Urinary bladder (tissue), 4 donors: ENCODE measurements around the gene FMN2. TPM values are rescaled to one million over a fixed set of nuclear protein-coding genes. Genes with fewer than 3 reads are reported as not detected.

Experiments used
- DNase-seq: peaks from one replicate; pipeline ENCODE4 v3.0.0-alpha.2; 2015; ENCODE audit errors: extremely low spot score
- H3K27ac ChIP-seq: one replicate; pipeline ENCODE4 v1.5.1; 2013; ENCODE audit warnings: low read depth, mild to moderate bottlenecking, moderate library complexity
- H3K36me3 ChIP-seq: one replicate; pipeline ENCODE4 v1.6.1; 2013; ENCODE audit warnings: mild to moderate bottlenecking, moderate library complexity; ENCODE audit not compliant: insufficient read depth
- H3K4me1 ChIP-seq: one replicate; pipeline ENCODE4 v1.6.1; 2013; ENCODE audit warnings: mild to moderate bottlenecking, moderate library complexity; ENCODE audit not compliant: insufficient read depth
- H3K4me3 ChIP-seq: one replicate; pipeline ENCODE4 v1.5.1; 2013; ENCODE audit warnings: low read depth, low read length
- WGBS: extraction: QIAGEN DNeasy Blood & Tissue Kit; methylation state at CpG from one replicate; pipeline ENCODE4 v1.1.7; 2013; 5-methylcytosine and 5-hydroxymethylcytosine counted together
- polyA plus RNA-seq: library from polyadenylated mRNA; stranded (reverse); fragments of 200-250 nt; gene quantifications from one replicate; pipeline ENCODE4 v1.2.3, GENCODE V29; 2013
- total RNA-seq: library from RNA; depleted of rRNA; stranded (reverse); fragments of >200 nt; gene quantifications from one replicate; pipeline ENCODE4 v1.2.3, GENCODE V29; 2014
- donor health status: healthy with polysubstance abuse.
- donor health status: healthy.

The FMN2 gene
- total and polyA plus RNA-seq, 2 donors = 0.23 to 2.6 TPM

DNA sequence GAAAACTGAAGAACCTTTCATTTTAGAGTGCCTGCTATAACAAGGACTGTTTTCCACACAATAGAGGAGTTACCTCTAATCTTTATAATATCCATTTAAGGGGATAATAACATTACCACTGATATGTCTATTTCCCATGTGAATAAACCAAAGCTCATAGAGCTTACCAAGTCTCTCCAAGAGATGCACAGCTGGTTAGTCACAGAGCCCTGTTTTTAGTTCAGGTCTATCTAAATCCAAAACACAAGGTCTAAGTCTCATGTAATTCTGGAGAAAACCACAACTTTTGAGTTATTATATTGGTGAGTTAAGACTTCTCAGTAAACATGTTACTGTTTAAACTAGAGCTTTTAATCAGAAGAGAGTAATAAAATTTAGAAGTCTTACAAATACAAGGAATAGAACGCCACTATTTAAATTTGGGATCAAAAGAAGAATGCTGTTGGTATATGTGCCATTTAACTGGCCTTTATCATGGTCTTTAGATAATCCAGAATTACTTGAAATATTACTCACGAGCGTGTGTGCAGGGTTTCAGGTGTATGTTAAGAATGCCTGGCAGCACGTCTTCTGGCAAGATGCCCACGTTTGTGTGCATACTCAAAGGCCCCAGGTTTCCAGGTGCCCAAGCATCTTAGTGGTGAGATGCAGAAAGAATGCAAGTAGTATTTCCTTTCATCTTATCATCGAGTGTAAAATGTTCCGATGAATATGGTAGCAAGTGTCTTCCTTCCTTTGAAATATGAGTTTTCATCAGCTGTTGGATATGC is 190.6 kb downstream of the FMN2 start:
- no peak for DNase-seq
- 55% methylated on average over 7 of the region's 7 CpGs for WGBS
- Histone ChIP-seq H3K4me3 (no peak overlapping the region), H3K27ac (no peak overlapping the region), H3K4me1 (no peaks in the 10 kb centered on the region), H3K36me3 (no peaks in the 10 kb centered on the region)

DNA sequence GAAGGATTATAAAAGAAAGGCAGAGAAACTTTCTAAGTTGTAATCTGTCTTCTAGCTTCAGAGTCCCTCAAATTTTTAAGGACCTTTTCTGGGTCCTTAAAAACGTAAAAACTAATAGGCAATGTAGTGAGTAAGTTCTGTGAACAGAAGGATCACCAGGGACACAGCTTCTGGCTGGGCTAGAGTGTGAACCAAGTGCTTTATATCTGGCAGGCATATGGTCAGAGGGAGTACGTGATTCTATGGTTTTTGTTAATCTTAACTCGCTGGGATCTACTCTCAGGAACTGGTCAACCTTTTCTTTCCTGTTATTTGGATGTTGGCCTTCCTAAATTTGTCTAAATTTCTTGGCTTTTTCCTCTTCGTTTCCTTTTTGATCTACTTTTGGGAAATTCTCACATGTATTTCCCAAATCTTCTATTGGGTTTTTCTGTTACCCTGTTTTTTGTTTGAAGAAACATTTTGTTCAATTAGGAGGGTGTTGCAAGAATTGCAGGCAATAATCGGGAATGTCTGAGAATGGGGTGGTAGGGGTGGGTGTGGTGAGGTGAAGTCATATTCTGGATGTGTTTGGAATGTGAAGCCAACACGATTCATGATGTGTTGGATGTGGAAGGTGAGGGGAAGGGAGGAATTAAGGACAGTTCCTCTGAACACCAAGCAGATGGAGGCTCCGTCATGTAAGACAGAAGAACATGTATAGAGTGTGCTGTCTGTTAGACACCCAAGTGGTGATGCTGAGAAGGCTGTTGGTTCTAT is 193.2 kb downstream of the FMN2 start:
- Histone ChIP-seq H3K36me3 (no peaks in the 10 kb centered on the region), H3K4me3 (no peak overlapping the region), H3K4me1 (no peaks in the 10 kb centered on the region), H3K27ac (no peak overlapping the region)
- DNase-seq = no peak
- WGBS = 88% methylated on average over 7 of the region's 7 CpGs

DNA sequence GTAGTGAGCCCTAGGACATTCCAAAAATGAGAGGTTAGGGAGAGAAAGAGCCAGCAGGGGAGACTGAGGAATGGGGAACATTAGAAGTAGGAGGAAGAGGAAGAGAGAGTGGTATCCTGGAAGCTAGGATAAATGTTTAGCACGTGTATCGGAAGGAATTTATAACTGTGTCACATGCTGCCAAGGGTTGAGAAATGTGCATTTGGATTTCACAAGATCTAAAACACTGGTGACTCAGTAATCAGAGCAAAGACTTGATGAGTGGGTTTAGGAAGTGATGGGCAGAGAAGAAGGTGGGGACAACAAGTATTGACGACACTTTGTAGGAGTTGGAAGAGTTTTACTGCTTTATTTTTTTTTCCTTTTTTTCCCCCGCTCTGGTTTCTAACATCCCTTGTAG is 193.9 kb downstream of the FMN2 start:
- Histone ChIP-seq H3K36me3 (no peaks in the 10 kb centered on the region), H3K4me3 (no peak overlapping the region), H3K4me1 (no peaks in the 10 kb centered on the region), H3K27ac (no peak overlapping the region)
- WGBS = 84% methylated on average over 4 of the region's 4 CpGs
- DNase-seq = no peak

DNA sequence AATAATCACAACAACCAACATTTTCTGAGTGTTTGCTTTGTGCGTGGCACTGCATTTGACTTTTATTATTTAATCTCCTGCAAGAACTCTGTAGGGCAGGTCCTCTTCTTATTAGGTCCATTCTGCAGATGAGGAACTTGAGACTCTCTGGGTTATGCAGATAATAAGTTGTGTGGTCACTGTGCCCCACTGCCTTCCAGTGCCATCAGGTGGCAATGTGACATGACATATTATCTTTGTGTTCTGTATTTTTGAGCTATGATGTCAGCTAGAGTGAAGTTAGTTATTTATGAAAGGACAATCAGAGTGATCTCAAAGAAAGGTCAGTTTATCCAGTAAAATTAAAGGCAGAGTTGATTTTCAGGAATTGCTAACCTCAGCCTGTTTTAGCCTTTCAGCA is 196.0 kb downstream of the FMN2 start:
- Histone ChIP-seq H3K36me3 (no peaks in the 10 kb centered on the region), H3K4me1 (no peaks in the 10 kb centered on the region), H3K27ac (no peak overlapping the region), H3K4me3 (no peak overlapping the region)
- WGBS = 91% methylated on average over 1 of the region's 1 CpG
- DNase-seq = no peak

DNA sequence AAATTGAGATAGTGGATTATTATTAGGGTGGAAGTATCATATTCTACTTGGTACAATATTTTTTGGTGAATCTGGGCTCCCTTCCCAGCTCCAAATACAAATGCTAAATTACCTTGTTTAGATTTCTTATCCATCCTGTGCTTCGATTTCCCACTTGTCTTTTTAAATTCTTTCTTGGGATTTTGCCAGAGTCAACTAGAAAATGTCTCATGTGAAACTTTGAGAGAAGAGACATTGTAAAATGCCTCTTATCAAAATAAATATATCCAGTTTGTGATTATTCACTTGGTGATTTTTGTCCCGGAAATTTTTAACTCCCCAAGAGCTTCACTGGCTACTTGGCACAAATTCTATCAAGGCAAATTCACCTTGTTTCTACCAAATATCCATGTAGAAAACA is 202.0 kb downstream of the FMN2 start:
- DNase-seq = no peak
- Histone ChIP-seq H3K27ac (no peak overlapping the region), H3K4me1 (no peaks in the 10 kb centered on the region), H3K4me3 (no peak overlapping the region), H3K36me3 (no peaks in the 10 kb centered on the region)
- WGBS = 28% methylated on average over 2 of the region's 2 CpGs

DNA sequence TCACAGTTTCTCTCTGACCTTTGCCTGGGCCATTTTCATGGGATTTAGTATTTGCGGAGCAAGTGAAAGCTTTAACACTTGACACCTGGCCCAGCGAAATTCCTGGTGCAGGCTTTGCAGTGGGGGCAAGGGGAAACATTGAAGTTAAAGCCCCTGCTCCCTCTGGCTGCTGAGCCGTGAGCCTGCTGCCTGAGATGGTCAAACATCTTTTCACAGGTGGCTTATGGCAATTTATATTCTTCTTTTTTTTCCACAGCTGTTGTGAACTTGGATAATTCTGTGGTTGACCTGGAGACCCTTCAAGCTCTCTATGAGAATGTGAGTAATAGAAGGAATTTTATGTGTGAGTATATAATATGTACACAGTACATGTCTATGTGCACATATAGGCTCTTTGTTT is 202.9 kb downstream of the FMN2 start:
- Histone ChIP-seq H3K4me3 (no peak overlapping the region), H3K36me3 (no peaks in the 10 kb centered on the region), H3K4me1 (no peaks in the 10 kb centered on the region), H3K27ac (no peak overlapping the region)
- DNase-seq = no peak
- 49% methylated on average over 3 of the region's 3 CpGs for WGBS

DNA sequence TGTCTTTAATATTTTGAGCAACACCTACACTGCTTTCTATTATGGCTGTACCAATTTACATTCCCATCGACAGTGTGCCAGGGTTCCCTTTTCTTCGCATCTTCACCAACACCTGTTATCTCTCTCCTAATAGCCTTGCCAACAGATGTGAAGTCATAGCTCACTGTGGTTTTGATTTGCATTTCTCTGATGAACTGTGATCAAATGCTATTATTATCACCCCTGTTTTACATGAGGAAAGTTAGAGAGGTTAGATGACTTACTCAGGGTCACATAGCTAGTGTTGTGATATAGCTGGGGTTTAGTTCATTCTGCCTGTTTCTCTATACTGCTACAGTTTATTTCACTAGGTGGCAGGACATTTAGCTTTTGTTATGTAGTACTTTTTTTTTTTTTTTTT is 204.1 kb downstream of the FMN2 start:
- DNase-seq = no peak
- no peaks in the 10 kb centered on the region for H3K36me3 ChIP-seq
- no peak overlapping the region for H3K27ac ChIP-seq
- H3K4me1 ChIP-seq = no peaks in the 10 kb centered on the region
- H3K4me3 ChIP-seq = no peak overlapping the region
- WGBS = 88% methylated on average over 2 of the region's 2 CpGs

DNA sequence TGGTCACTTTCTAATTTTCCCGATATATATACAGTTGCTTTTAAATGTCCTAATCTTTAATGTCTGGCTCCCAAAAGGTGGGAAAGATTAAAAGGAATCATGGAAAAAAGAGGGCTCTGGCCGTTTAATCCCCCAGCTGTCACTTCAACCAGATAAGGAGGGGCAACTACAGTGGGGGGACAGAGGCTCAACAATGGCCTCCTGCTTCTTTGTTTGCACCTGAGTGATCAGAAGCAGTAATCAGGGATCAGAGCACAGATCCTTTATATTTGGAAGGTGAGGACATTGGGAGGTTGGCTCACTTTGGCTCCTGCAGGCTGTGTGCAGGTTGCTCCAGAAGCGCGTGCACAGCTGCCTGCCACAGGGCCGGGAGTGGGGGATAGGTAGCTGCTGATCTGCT is 212.8 kb downstream of the FMN2 start:
- Histone ChIP-seq H3K4me1 (no peaks in the 10 kb centered on the region), H3K4me3 (no peak overlapping the region), H3K27ac (no peak overlapping the region), H3K36me3 (no peaks in the 10 kb centered on the region)
- no peak for DNase-seq
- 86% methylated on average over 5 of the region's 5 CpGs for WGBS

DNA sequence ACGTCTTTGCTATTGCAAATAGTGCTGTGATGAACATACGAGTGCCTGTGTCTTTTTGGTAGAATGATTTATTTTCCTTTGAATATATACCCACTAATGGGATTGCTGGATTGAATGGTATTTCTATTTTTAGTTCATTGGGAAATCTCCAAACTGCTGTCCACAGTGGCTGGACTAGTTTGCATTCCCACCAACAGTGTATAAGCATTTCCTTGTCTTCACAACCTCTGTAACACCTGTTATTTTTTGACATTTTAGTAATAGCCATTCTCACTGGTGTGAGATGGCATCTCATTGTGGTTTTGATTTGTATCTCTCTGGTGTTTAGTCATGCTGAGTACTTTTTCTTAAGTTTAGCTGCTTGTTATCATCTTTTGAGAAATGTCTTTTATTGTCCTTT is 215.0 kb downstream of the FMN2 start:
- whole genome bisulfite sequencing = 46% methylated on average over 2 of the region's 2 CpGs
- H3K4me1 ChIP-seq = no peaks in the 10 kb centered on the region
- DNase-seq = no peak
- H3K27ac ChIP-seq = no peak overlapping the region
- no peaks in the 10 kb centered on the region for H3K36me3 ChIP-seq
- no peak overlapping the region for H3K4me3 ChIP-seq

DNA sequence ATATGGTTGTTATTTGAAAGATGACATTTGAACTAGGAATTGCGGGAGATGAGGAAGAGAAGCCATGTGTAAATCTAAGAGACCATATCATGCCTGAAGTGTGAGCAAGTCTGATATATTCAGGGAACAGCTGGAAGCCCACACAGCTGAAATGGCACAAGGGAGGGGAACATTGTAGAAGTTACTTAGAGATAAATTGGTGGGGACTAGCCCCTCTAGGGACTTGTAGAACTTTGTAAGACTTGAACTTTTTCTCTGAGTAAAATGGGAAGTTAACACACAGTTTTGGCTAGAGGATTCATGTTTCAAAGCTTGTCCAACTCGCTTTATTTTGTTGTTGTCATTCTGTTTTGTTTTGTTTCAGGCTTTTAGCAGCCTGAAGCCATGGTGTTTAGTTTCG is 216.4 kb downstream of the FMN2 start:
- Histone ChIP-seq H3K4me1 (no peaks in the 10 kb centered on the region), H3K4me3 (no peak overlapping the region), H3K36me3 (no peaks in the 10 kb centered on the region), H3K27ac (no peak overlapping the region)
- DNase-seq = no peak
- WGBS = 61% methylated on average over 3 of the region's 3 CpGs

DNA sequence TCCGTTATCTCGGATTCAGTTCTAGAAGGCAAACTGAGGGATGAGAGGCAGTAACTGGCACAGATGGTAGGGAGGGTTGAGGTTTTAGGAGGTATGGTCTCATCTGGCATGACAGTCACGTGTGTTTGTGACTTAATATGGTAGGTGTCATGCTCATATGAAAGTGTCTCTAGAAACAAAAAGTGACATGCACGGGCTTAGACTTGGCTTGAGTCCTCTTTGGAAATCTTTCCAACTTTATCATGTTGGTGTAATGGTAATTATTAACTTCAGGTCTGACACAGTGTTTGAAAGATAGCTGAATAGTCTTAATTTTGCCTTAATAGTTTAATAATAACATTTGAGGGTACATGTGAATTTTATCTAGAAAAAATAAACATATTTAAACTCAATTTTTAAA is 218.1 kb downstream of the FMN2 start:
- no peak overlapping the region for H3K27ac ChIP-seq
- no peaks in the 10 kb centered on the region for H3K36me3 ChIP-seq
- no peak for DNase-seq
- WGBS = 57% methylated on average over 4 of the region's 4 CpGs
- no peaks in the 10 kb centered on the region for H3K4me1 ChIP-seq
- H3K4me3 ChIP-seq = no peak overlapping the region

DNA sequence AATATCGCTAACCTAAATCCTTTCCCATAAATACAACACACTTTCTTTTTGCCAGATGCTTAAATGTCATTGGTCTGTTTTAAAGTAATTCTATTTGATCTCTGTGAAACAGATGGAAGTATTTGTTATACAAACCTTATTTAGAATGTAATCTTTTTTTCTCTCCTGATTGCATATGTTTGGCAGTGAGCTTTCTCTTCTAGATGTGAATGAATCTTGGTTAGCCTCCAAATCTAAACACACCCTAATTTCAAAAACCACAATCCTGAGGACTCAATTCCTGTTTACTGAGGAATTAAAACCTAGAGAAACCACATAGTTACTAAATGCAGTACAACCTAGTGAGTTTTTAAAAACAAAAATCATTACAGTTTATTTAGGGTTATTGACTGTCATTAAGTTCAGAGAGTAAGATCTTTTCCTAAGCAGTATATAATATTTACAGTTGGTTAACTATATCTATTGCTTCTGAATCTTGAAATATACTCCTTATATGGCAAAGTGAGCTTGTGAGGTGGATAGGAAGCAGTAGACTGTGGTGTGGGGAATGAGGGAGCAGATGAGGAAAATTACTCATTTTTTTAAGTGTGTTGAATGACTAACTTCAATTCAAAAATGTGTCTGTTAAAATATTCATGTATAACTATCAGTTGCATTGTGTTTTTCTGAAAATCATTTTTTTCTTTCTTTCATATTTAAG is 218.7 kb downstream of the FMN2 start:
- Histone ChIP-seq H3K4me1 (no peaks in the 10 kb centered on the region), H3K4me3 (no peak overlapping the region), H3K27ac (no peak overlapping the region), H3K36me3 (no peaks in the 10 kb centered on the region)
- WGBS = 46% methylated on average over 1 of the region's 1 CpG
- no peak for DNase-seq

DNA sequence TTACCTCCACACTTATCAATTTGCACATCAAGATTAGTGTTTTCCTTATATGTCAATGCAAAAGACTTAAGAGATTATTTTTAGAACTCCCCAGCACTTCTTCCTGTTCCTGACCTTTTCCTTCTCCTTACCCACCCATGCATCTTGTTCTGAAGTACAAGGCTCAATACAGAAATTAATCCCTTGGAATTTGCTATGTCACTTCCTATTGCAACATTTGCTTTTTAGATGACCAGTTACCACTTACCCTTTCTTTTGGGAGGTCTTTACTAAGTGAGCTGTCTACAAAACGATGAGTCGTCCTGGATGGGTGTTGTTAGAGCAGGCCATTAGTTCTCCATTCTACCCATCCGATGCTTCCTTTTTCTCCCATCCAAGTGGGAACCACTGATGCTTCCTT is 221.2 kb downstream of the FMN2 start:
- 64% methylated on average over 3 of the region's 3 CpGs for WGBS
- no peak overlapping the region for H3K4me3 ChIP-seq
- no peak for DNase-seq
- no peak overlapping the region for H3K27ac ChIP-seq
- no peaks in the 10 kb centered on the region for H3K36me3 ChIP-seq
- H3K4me1 ChIP-seq = no peaks in the 10 kb centered on the region
